ENCODE data around the gene ARHGAP8.
"Not testable (repeated sequence)": the region's sequence is repeated elsewhere in the genome, so short reads cannot be mapped to it uniquely, and the experiment has no call there.

ARHGAP8 gene

GRCh38 chr22:44834065-44834464, 81.7 kb downstream of the ARHGAP8 start:
- DNase-seq (ENCODE audit: low read depth): no peak

GRCh38 chr22:44837481-44837880, 85.1 kb downstream of the ARHGAP8 start:
- no peak for DNase-seq (ENCODE audit: low read depth)

GRCh38 chr22:44838316-44839016, 86.1 kb downstream of the ARHGAP8 start:
- no peak for DNase-seq (ENCODE audit: low read depth)

- DNase-seq (ENCODE audit: low read depth): no peak
These were observed 86.7 kb downstream of the ARHGAP8 start for GRCh38 chr22:44839061-44839460.

- no peak for DNase-seq (ENCODE audit: low read depth)
These were observed 87.3 kb downstream of the ARHGAP8 start for GRCh38 chr22:44839721-44840120.

GRCh38 chr22:44840611-44841322, 88.4 kb downstream of the ARHGAP8 start:
- DNase-seq (ENCODE audit: low read depth): no peak

- no peak for DNase-seq (ENCODE audit: low read depth)
These were observed 90.0 kb downstream of the ARHGAP8 start for GRCh38 chr22:44842417-44842816.

- no peak for DNase-seq (ENCODE audit: low read depth)
These were observed 92.8 kb downstream of the ARHGAP8 start for GRCh38 chr22:44845191-44845590.

GRCh38 chr22:44845796-44846720, 93.7 kb downstream of the ARHGAP8 start:
- DNase-seq (ENCODE audit: low read depth): no peak

GRCh38 chr22:44846726-44847275, 94.4 kb downstream of the ARHGAP8 start:
- no peak for DNase-seq (ENCODE audit: low read depth)

- DNase-seq (ENCODE audit: low read depth): no peak
These were observed 95.0 kb downstream of the ARHGAP8 start for GRCh38 chr22:44847380-44847779.

- no peak for DNase-seq (ENCODE audit: low read depth)
These were observed 95.5 kb downstream of the ARHGAP8 start for GRCh38 chr22:44847892-44848291.

GRCh38 chr22:44848296-44848741, 95.9 kb downstream of the ARHGAP8 start:
- no peak for DNase-seq (ENCODE audit: low read depth)

GRCh38 chr22:44848791-44849420, 96.5 kb downstream of the ARHGAP8 start:
- no peak for DNase-seq (ENCODE audit: low read depth)

- no peak for DNase-seq (ENCODE audit: low read depth)
These were observed 98.6 kb downstream of the ARHGAP8 start for GRCh38 chr22:44850946-44851345.

- DNase-seq (ENCODE audit: low read depth): not testable (repeated sequence)
These were observed 102.3 kb downstream of the ARHGAP8 start for GRCh38 chr22:44854641-44855040.

- no peak for DNase-seq (ENCODE audit: low read depth)
These were observed 103.5 kb downstream of the ARHGAP8 start for GRCh38 chr22:44855855-44856254.

GRCh38 chr22:44858819-44859218, 106.4 kb downstream of the ARHGAP8 start:
- not testable (repeated sequence) for DNase-seq (ENCODE audit: low read depth)

- DNase-seq (ENCODE audit: low read depth): no peak
These were observed 107.3 kb downstream of the ARHGAP8 start for GRCh38 chr22:44859641-44860040.

- DNase-seq (ENCODE audit: low read depth): no peak
These were observed 107.9 kb downstream of the ARHGAP8 start for GRCh38 chr22:44860311-44860710.

- DNase-seq (ENCODE audit: low read depth): no peak
These were observed 108.9 kb downstream of the ARHGAP8 start for GRCh38 chr22:44861245-44861644.

- DNase-seq (ENCODE audit: low read depth): no peak
These were observed 109.9 kb downstream of the ARHGAP8 start for GRCh38 chr22:44862281-44862680.
